SU-DHL-6 (cell line): ENCODE data around the gene ATPAF1.

Source experiments
- EZH2phosphoT487 ChIP-seq: fragments of 200-600 bp; sonication (generic), shearing (Covaris generic); conservative IDR thresholded peaks from 2 replicates; pipeline ENCODE4 v1.6.1; 2018; ENCODE audit warnings: mild to moderate bottlenecking, antibody characterized with exemption, low read length, moderate library complexity, mixed read lengths
- TF ChIP-seq, protein P1 (sequence below): fragments of 200-600 bp; sonication (generic); IDR thresholded peaks from one replicate; pipeline ENCODE4 v1.5.1; 2017; ENCODE audit warnings: antibody characterized with exemption, mild to moderate bottlenecking, low read length, moderate library complexity; ENCODE audit not compliant: insufficient read depth, poor library complexity, severe bottlenecking

DNA sequence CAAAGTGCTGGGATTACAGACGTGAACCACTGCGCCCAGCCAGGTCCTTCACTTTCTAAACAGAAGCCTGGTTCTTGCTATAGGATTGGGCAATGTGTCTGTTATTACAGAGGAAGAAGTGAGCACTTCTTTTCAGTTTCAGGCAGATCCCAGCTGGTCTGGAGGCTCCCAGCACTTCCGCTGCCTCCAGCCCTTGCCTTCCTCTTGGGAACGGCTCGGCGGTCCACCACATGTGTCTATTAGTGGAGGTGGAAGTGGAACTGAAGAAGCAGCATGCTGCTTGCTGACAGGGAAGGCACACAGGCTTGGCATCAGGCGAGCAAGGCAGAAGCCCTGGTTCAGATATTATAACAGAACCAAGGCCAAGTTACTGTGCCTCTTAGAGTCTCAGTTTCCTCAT is 81.1 kb downstream of the ATPAF1 start:
- TF ChIP-seq, protein P1, sequence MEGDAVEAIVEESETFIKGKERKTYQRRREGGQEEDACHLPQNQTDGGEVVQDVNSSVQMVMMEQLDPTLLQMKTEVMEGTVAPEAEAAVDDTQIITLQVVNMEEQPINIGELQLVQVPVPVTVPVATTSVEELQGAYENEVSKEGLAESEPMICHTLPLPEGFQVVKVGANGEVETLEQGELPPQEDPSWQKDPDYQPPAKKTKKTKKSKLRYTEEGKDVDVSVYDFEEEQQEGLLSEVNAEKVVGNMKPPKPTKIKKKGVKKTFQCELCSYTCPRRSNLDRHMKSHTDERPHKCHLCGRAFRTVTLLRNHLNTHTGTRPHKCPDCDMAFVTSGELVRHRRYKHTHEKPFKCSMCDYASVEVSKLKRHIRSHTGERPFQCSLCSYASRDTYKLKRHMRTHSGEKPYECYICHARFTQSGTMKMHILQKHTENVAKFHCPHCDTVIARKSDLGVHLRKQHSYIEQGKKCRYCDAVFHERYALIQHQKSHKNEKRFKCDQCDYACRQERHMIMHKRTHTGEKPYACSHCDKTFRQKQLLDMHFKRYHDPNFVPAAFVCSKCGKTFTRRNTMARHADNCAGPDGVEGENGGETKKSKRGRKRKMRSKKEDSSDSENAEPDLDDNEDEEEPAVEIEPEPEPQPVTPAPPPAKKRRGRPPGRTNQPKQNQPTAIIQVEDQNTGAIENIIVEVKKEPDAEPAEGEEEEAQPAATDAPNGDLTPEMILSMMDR = no peak
- no peak for TF ChIP-seq EZH2phosphoT487
